SK-N-SH treated with all-trans-retinoic acid at 6 μM for 48 hours (cell line): ENCODE data around the gene ZSCAN5C.

Experiments
- ATAC-seq: fragments of 200-7000 bp; cut with Tn5 transposase; 3 replicates; pipeline ENCODE4 v1.9.1; 2020; ENCODE audit warnings: mild to moderate bottlenecking, moderate library complexity
- ARNTL ChIP-seq: fragments of 450-650 bp; formaldehyde crosslinking; IDR thresholded peaks from 2 replicates; pipeline ENCODE4 v1.5.0; 2020; ENCODE audit warnings: low read depth, mild to moderate bottlenecking, moderate library complexity, borderline replicate concordance
- BACH2 ChIP-seq: fragments of 250-450 bp; sonication (Bioruptor Pico); IDR thresholded peaks from 2 replicates; pipeline ENCODE4 v1.9.0; 2021; ENCODE audit warnings: mild to moderate bottlenecking, borderline replicate concordance
- CSDC2 ChIP-seq: fragments of 250-450 bp; sonication (Bioruptor Pico); IDR thresholded peaks from 2 replicates; pipeline ENCODE4 v1.5.0; 2020; ENCODE audit warnings: mild to moderate bottlenecking, moderate library complexity
- CSRNP3 ChIP-seq: fragments of 250-450 bp; sonication (Bioruptor Pico); IDR thresholded peaks from 2 replicates; pipeline ENCODE4 v1.5.1; 2021; ENCODE audit warnings: mild to moderate bottlenecking, moderate library complexity
- ESRRG ChIP-seq: fragments of 250-450 bp; sonication (Bioruptor Pico); IDR thresholded peaks from 2 replicates; pipeline ENCODE4 v1.6.1; 2021; ENCODE audit warnings: mild to moderate bottlenecking
- GLIS3 ChIP-seq: fragments of 250-450 bp; sonication (Bioruptor Pico); IDR thresholded peaks from 2 replicates; pipeline ENCODE4 v1.5.0; 2020; ENCODE audit warnings: mild to moderate bottlenecking, moderate library complexity
- OSR1 ChIP-seq: fragments of 250-450 bp; sonication (Bioruptor Pico); IDR thresholded peaks from 2 replicates; pipeline ENCODE4 v1.8.0; 2022; ENCODE audit warnings: moderate library complexity, mild to moderate bottlenecking, inconsistent platforms
- PATZ1 ChIP-seq: fragments of 250-450 bp; sonication (Bioruptor Pico); IDR thresholded peaks from 2 replicates; pipeline ENCODE4 v1.8.0; 2020; ENCODE audit warnings: mild to moderate bottlenecking, moderate library complexity, borderline replicate concordance
- POU6F1 ChIP-seq: fragments of 250-450 bp; sonication (Bioruptor Pico); IDR thresholded peaks from 2 replicates; pipeline ENCODE4 v1.8.0; 2021; ENCODE audit warnings: low read depth, mild to moderate bottlenecking, moderate library complexity, borderline replicate concordance
- PPARA ChIP-seq: fragments of 250-450 bp; sonication (Bioruptor Pico); IDR thresholded peaks from 2 replicates; pipeline ENCODE4 v1.5.0; 2020; ENCODE audit warnings: mild to moderate bottlenecking, borderline replicate concordance
- RARB ChIP-seq: fragments of 250-450 bp; sonication (Bioruptor Pico); IDR thresholded peaks from 2 replicates; pipeline ENCODE4 v1.8.0; 2021; ENCODE audit warnings: mild to moderate bottlenecking, moderate library complexity
- SNAI2 ChIP-seq: fragments of 250-450 bp; sonication (Bioruptor Pico); IDR thresholded peaks from 2 replicates; pipeline ENCODE4 v1.5.0; 2020; ENCODE audit warnings: mild to moderate bottlenecking, moderate library complexity
- TCF4 ChIP-seq: fragments of 250-450 bp; sonication (Bioruptor Pico); IDR thresholded peaks from 2 replicates; pipeline ENCODE4 v1.8.0; 2021; ENCODE audit warnings: mild to moderate bottlenecking, moderate library complexity, borderline replicate concordance
- TOX ChIP-seq: fragments of 250-450 bp; sonication (Bioruptor Pico); IDR thresholded peaks from 2 replicates; pipeline ENCODE4 v1.8.0; 2021; ENCODE audit warnings: mild to moderate bottlenecking, moderate library complexity, borderline replicate concordance
- TSHZ2 ChIP-seq: fragments of 250-450 bp; sonication (Bioruptor Pico); IDR thresholded peaks from 2 replicates; pipeline ENCODE4 v1.5.0; 2020; ENCODE audit warnings: mild to moderate bottlenecking, moderate library complexity
- ZC3H10 ChIP-seq: fragments of 250-450 bp; sonication (Bioruptor Pico); IDR thresholded peaks from 2 replicates; pipeline ENCODE4 v1.5.1; 2021; ENCODE audit warnings: mild to moderate bottlenecking, moderate library complexity
- ZNF565 ChIP-seq: fragments of 450-650 bp; formaldehyde crosslinking; conservative IDR thresholded peaks from 2 replicates; pipeline ENCODE4 v1.5.0; 2020; ENCODE audit warnings: low read depth, mild to moderate bottlenecking, moderate library complexity
- ZNF70 ChIP-seq: fragments of 450-650 bp; formaldehyde crosslinking; IDR thresholded peaks from 2 replicates; pipeline ENCODE4 v1.5.0; 2020; ENCODE audit warnings: mild to moderate bottlenecking, moderate library complexity

Gene ZSCAN5C

GRCh38 chr19:56252699-56253422, 50.8 kb downstream of the ZSCAN5C start:
- ATAC-seq = peak; percentile 97

GRCh38 chr19:56253737-56254136, 51.7 kb downstream of the ZSCAN5C start:
- ATAC-seq = peak; percentile 84
- TF ChIP-seq PPARA (no peak), BACH2 (CRISPR knock-in tag) (no peak), ARNTL (CRISPR knock-in tag) (no peak), CSRNP3 (CRISPR knock-in tag) (no peak), TCF4 (CRISPR knock-in tag) (no peak), ZNF565 (CRISPR knock-in tag) (no peak), TOX (CRISPR knock-in tag) (no peak), POU6F1 (CRISPR knock-in tag) (no peak), ZNF70 (CRISPR knock-in tag) (no peak), PATZ1 (no peak)

More at GRCh38 chr19:56252699-56253422, 50.8 kb downstream of the ZSCAN5C start:
- TF ChIP-seq SNAI2 (CRISPR knock-in tag) (0 out of 2 replicates have a peak, but pooled peaks have one; percentile 41), OSR1 (CRISPR knock-in tag) (no peak; the same call in 1 of the 2 replicates), GLIS3 (CRISPR knock-in tag) (no peak), CSDC2 (CRISPR knock-in tag) (0 out of 2 replicates have a peak, but pooled peaks have one; percentile 59), TSHZ2 (CRISPR knock-in tag) (0 out of 2 replicates have a peak, but pooled peaks have one; percentile 39)

- ATAC-seq = no peak
- TF ChIP-seq TCF4 (CRISPR knock-in tag) = no peak
- TF ChIP-seq ZNF70 (CRISPR knock-in tag) = no peak
- TF ChIP-seq PATZ1 = no peak
- no peak for TF ChIP-seq ZNF565 (CRISPR knock-in tag)
- no peak for TF ChIP-seq RARB (CRISPR knock-in tag)
- TF ChIP-seq ESRRG (CRISPR knock-in tag) = no peak
- TF ChIP-seq TSHZ2 (CRISPR knock-in tag) = no peak
- TF ChIP-seq ZC3H10 (CRISPR knock-in tag) = no peak
- no peak for TF ChIP-seq PPARA
- TF ChIP-seq, all 23 proteins: peak for 0
These were observed 56.2 kb downstream of the ZSCAN5C start for GRCh38 chr19:56258272-56258671.
